Stimulated activated CD4-positive, alpha-beta T cell treated with anti-CD3 and anti-CD28 coated beads, Interleukin-12 subunit alpha, Interleukin-12 subunit beta, amount 100 ng/mL, for 24 hours (primary cell): ENCODE data around the gene PXDN.

Experiments
- DNase-seq, 2 experiments: peaks; one replicate each; pipeline ENCODE4 v3.0.0-alpha.2; 2020; ENCODE audit warnings: low read depth in 2 of 2

The PXDN gene

GRCh38 chr2:1594373-1595171, 149.7 kb downstream of the PXDN start:
- no peak for DNase-seq

- no peak for DNase-seq
These were observed 150.3 kb downstream of the PXDN start for GRCh38 chr2:1594123-1594372.

- DNase-seq, result no peak
These were observed 150.8 kb downstream of the PXDN start for GRCh38 chr2:1593371-1594122.

DNA sequence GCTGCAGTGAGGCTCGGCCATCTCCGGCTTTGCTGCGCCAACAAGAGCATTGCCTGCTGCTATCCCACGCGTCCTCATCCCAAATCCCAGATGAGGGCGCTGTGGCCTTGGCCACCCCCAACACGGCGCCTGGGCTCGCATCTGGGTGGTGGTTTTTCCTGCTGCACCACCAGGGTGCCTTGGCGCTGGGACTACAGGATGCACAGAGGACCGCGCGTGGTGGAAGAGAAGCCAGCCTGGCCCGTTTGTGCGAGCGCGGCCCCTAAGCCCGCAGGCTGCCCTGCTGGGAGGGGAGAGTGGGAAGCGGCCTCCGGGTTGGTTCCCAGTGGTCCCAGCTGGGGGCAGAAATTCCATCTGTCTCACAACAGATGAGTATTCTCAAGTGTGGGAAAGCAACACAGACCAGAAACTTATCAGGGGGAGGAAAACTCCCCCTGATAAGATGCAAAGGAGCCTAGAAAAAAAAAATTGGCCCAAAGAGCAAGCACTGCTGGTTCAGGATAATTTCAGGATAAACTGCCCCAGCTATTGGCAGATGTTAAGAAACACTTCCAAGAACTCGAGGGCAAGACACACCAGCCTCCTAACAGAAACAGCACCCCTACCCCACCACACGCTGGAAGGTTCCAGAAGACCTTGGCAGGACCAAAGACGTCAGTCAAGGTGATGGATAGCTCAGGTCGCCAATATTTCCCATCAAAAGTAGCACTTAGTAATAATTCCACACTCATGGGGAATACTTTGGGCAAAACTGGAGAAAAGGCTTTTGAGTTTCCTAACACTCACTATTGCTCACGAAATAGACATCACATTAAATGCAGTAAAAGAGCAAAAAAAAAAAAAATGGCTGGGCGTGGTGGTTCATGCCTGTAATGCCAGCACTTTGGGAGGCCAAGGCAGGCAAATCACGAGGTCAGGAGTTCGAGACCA, 152.1 kb downstream of the PXDN start:
- no peak for DNase-seq

GRCh38 chr2:1591461-1591770, 152.9 kb downstream of the PXDN start:
- DNase-seq, result no peak

DNA sequence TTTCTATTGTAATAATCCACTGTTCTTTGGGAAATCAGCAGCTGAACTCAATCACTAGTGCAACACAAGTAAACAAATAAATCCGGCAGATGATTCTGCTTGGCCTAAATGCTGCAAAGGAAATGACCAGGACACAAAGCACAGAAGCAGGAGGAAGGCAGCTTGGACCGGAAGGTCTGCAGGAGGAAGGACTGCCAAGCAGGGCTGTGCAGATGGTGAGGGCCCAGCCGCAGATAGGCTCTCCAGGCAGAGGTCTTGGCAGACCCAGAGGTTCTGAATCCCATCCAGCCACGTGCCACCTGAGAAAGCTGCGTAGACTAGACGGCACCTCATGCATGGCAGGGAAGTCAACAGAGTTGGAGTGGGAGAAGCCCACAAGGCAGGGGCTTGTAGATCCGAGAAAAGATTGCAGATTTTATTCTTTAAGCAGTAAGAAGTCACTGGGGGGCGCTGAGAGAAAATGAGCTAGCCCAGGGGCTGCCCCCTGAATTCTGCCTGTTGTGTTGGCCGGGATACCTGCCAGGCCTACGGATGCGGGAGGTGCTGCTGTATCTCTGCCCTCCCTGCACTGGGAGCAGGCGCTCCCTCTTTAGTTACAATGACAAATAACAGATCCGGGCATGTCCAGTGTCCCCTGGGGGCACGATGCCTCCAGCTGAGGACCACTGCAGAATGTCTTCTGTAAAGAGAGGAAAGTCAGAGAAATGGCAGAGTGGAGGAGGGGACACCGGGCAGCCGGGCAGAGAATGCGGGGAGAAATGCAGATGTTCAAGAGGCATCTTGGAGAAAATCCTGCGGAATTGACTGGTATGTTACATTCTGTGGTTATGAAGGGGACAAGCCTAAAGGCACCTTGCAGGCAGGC, 153.5 kb downstream of the PXDN start:
- DNase-seq, result no peak

DNA sequence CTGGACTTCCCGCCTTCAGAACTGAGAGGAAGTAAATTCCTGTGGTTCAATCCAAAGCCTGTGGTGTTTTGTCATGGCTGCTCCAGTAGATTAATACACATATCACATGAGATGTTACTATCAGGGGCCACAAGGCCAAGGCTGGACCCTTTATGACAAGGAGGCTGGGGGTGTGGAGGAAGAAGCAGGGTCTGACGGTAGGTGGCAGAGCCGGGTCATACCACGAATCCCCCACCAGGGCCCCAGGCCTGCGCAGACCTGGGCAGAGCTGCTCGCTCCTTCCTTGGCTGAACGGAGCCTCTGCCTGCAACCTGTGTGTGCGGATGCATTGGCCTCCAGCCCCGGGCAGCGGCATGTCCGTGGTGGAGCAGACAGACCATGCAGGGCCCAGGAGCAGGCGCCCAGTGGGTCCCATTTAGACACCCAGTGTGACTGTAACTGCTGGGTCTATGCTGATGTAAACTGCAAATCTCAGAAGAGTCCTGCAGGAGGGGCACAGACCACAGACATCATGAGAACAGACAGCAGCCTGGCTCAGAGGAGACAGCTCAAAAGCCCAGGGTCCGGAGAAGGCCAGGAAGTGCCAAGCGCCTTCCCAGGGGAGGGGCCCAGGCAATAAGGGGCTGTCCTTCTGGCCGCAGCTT, 155.2 kb downstream of the PXDN start:
- no peak for DNase-seq

DNA sequence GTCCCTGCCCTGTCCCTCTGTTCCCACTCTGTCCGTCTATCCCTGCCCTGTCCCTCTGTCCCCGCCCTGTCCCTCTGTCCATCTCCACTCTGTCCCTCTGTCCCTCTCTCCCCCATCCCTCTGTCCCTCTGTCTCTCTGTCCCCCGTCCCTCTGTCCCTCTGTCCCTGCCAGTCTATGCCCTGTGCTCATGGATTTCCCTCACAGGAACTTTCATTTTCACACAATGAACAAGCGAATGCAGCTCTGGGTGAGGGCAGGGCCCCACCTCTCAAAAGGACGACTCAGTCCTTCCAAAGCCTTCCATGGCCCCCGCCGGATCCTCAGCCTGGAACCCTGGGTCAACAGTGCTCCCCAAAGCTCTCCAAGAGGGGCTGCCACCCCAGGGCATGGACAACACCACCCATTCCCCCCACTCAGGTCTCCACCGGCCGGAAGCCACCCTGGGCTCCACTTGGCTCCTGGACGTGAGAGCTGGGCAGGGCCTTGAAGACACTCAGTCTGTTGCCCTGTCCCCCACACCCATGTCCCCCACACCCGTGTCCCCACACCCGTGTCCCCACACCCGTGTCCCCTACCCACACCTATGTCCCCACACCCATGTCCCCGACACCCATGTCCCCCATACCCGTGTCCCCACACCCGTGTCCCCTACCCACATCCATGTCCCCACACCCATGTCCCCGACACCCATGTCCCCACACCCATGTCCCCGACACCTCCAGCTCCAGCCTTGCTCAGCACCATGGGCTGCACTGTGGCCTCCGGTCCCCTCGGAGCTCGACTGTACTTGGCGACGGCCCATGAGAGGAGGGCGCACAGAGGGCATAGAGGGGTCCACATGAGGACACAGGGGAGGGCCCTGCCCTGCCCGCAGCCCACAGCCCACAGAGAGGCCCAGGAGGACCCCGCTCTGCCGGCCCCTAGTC, 156.0 kb downstream of the PXDN start:
- DNase-seq, result no peak

DNA sequence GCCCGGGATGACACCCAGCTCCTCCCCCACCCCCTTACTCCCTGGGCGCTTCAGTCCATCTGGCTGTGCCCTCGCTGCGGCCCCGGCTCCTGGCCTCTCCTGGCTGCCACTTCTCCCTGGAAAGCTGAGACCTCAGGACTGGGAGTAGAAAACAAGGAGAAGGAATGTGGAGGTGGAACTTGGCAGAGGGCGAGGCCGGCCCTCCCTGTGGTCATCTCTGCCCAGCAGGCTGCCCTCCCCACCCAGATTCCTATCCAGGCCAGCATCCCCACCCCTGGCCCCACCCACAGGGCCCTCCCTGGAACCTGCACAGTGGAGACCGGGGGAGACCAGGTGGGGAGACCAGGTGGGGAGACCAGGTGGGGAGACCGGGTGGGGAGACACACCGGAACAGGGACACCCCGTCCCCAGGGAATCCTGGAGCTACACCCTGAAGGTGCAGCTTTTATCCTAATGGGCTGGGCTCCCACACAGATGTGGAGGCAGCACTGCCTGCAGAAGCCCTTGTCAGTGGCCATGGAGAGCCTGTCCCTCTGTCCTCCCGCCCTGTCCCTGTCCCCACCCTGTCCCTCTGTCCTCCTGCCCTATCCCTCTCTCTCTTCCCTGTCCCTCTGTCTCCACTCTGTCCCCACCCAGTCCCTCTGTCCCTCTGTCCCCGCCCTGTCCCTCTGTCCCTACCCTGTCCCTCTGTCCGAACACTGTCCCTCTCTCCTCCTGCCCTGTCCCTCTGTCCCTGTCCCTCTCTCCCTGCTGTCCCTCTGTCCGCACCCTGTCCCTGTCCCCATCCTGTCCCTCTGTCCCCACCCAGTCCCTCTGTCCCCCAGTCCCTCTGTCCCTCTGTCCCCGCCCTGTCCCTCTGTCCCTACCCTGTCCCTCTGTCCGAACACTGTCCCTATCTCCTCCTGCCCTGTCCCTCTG, 157.1 kb downstream of the PXDN start:
- no peak for DNase-seq

- no peak for DNase-seq
These were observed 157.9 kb downstream of the PXDN start for GRCh38 chr2:1586251-1586922.

DNA sequence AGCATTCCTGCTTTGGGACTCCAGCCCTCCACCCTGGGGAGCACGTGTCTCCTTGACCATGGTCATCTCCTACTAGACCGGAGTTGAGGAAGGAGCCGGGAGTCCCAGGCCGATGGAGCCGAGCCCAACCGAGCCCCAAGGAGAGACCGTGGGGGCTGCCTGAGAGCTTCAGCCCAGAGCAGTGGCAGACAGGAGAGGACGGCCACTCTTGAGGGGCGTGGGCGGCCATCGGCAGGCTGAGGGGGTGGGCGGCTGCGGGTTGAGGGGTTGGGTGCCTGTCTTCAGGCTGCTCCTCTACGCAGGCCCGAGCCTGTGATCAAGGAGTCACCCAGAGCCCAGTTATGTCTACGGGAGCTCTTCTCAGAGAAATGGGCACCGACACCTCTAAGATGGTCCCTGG, 158.7 kb downstream of the PXDN start:
- no peak for DNase-seq

- DNase-seq, result no peak
These were observed 159.4 kb downstream of the PXDN start for GRCh38 chr2:1584691-1585485.

- no peak for DNase-seq
These were observed 160.2 kb downstream of the PXDN start for GRCh38 chr2:1584051-1584531.

DNA sequence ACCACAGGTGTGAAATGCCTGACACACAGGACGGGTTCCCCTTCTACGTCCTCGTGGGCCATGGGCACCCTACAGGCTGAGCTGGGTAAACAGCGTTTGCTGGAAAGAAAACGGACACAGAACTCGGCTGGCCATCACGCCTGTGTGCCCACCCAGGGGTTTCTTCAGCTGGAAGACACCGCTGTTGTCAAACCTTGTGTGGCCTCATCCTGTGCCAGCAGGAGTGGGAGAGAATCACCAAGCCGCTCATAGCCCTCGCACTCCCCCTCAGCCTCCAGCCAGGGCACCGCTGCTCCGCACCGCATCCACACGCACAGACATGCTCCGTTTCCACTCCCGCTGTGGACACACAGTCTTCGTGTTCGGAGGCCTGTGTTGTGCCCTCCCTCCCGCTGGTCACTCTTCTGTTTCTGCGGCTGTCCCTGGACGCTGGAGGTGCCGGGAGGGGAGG, 161.4 kb downstream of the PXDN start:
- no peak for DNase-seq

GRCh38 chr2:1581965-1582625, 162.2 kb downstream of the PXDN start:
- no peak for DNase-seq
